Left colon (tissue), 2 donors: Measurements from ENCODE around the gene DNAJB8. TPM values are rescaled to one million over a fixed set of nuclear protein-coding genes. Genes with fewer than 3 reads are reported as not detected.

Experiments
- ATAC-seq: fragments of 200-7000 bp; cut with Tn5 transposase; one replicate; pipeline ENCODE4 v1.9.1; 2020; ENCODE audit warnings: mild to moderate bottlenecking, moderate library complexity
- DNase-seq, 2 donors: peaks; one replicate each; pipeline ENCODE4 v3.0.0-alpha.2; 2020
- intact Hi-C, 2 donors: fragments of 100-400 bp; cut with DNase I in 1 of 2; cut with micrococcal nuclease in 1 of 2; formaldehyde crosslinking; loops; one replicate each; pipeline versions ENCODE4 v1.11.2 to v1.14.0; 2022; cut with DNase I, micrococcal nuclease
- total RNA-seq, 2 donors: library from RNA; stranded (reverse); fragmentation: NEBNext Ultra II Directional; extraction: Animal tissue kit (Norgen Biotek cat#: 25700); gene quantifications; one replicate each; pipeline ENCODE4 v1.2.1, GENCODE V29; 2021
- donor health status: DM: no; HTN: no; CAD: no.
- donor health status: DM: yes; HTN: yes; CAD: no.

Gene DNAJB8
- total RNA-seq, 2 donors from 2014 or later: not detected

- intact Hi-C loops: loop anchor here in 1 of 2 donors (10.0 kb wide), 1 partner anchor 181 kb away; no protein-coding TSS in a partner anchor
Measured at GRCh38 chr3:128423525-128424147, 43.1 kb downstream of the DNAJB8 start.

GRCh38 chr3:128422762-128423524, 43.7 kb downstream of the DNAJB8 start:
- intact Hi-C loops: loop anchor here in 1 of 2 donors (10.0 kb wide), 1 partner anchor 182 kb away; no protein-coding TSS in a partner anchor
- no peak for ATAC-seq
- no peak for DNase-seq

More at GRCh38 chr3:128423525-128424147, 43.1 kb downstream of the DNAJB8 start:
- no peak for DNase-seq
- ATAC-seq: no peak

- no peak for DNase-seq
- intact Hi-C loops: loop anchor here in 1 of 2 donors (10.0 kb wide), 1 partner anchor 183 kb away; no protein-coding TSS in a partner anchor
- ATAC-seq: no peak
Measured at GRCh38 chr3:128421966-128422365, 44.7 kb downstream of the DNAJB8 start.

- DNase-seq: no peak
- no peak for ATAC-seq
- intact Hi-C loops: loop anchor here in 1 of 2 donors (10.0 kb wide), 1 partner anchor 183 kb away; no protein-coding TSS in a partner anchor
Measured at GRCh38 chr3:128421439-128421836, 45.3 kb downstream of the DNAJB8 start.

- intact Hi-C loops: loop anchor here in 1 of 2 donors (10.0 kb wide), 1 partner anchor 184 kb away; no protein-coding TSS in a partner anchor
- ATAC-seq (no peak), DNase-seq (no peak)
Measured at GRCh38 chr3:128420720-128421438, 45.8 kb downstream of the DNAJB8 start.

GRCh38 chr3:128420289-128420688, 46.4 kb downstream of the DNAJB8 start:
- no peak for ATAC-seq
- no peak for DNase-seq
- intact Hi-C loops: loop anchor here in 1 of 2 donors (10.0 kb wide), 1 partner anchor 185 kb away; no protein-coding TSS in a partner anchor

- ATAC-seq: no peak
- intact Hi-C loops: no loop called here
- DNase-seq: no peak
Measured at GRCh38 chr3:128419311-128419710, 47.4 kb downstream of the DNAJB8 start.

- intact Hi-C loops: no loop called here
- ATAC-seq (no peak), DNase-seq (no peak)
Measured at GRCh38 chr3:128418900-128419299, 47.8 kb downstream of the DNAJB8 start.

GRCh38 chr3:128416578-128417211, 50.0 kb downstream of the DNAJB8 start:
- DNase-seq: no peak
- intact Hi-C loops: no loop called here
- peak; percentile 42 for ATAC-seq

- intact Hi-C loops: no loop called here
- no peak for ATAC-seq
- DNase-seq: peak in 1 of 2 donors; percentile 34
Measured at GRCh38 chr3:128415773-128416577, 50.7 kb downstream of the DNAJB8 start.

- ATAC-seq: no peak
- no peak for DNase-seq
- intact Hi-C loops: no loop called here
Measured at GRCh38 chr3:128415200-128415772, 51.4 kb downstream of the DNAJB8 start.

GRCh38 chr3:128413413-128414205, 53.1 kb downstream of the DNAJB8 start:
- ATAC-seq (no peak), DNase-seq (no peak)
- intact Hi-C loops: no loop called here

- no peak for DNase-seq
- intact Hi-C loops: no loop called here
- no peak for ATAC-seq
Measured at GRCh38 chr3:128413003-128413370, 53.7 kb downstream of the DNAJB8 start.
